Measurements from ENCODE around the gene SSH3. TPM values are rescaled to one million over a fixed set of nuclear protein-coding genes. Genes with fewer than 3 reads are reported as not detected.
"Not testable (repeated sequence)": the region's sequence is repeated elsewhere in the genome, so short reads cannot be mapped to it uniquely, and the experiment has no call there.

SSH3 gene, protein sequence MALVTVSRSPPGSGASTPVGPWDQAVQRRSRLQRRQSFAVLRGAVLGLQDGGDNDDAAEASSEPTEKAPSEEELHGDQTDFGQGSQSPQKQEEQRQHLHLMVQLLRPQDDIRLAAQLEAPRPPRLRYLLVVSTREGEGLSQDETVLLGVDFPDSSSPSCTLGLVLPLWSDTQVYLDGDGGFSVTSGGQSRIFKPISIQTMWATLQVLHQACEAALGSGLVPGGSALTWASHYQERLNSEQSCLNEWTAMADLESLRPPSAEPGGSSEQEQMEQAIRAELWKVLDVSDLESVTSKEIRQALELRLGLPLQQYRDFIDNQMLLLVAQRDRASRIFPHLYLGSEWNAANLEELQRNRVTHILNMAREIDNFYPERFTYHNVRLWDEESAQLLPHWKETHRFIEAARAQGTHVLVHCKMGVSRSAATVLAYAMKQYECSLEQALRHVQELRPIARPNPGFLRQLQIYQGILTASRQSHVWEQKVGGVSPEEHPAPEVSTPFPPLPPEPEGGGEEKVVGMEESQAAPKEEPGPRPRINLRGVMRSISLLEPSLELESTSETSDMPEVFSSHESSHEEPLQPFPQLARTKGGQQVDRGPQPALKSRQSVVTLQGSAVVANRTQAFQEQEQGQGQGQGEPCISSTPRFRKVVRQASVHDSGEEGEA
- 12.1 TPM for total RNA-seq
- long read RNA-seq, transcript SSH3-201 (14 exons, 2,871 nt) = major isoform, 24 of 51 reads
- long read RNA-seq, partial matches to known transcripts = 7 of 51 reads
- long read RNA-seq, other reads (novel, unspliced or antisense) = 19 of 51 reads

DNA sequence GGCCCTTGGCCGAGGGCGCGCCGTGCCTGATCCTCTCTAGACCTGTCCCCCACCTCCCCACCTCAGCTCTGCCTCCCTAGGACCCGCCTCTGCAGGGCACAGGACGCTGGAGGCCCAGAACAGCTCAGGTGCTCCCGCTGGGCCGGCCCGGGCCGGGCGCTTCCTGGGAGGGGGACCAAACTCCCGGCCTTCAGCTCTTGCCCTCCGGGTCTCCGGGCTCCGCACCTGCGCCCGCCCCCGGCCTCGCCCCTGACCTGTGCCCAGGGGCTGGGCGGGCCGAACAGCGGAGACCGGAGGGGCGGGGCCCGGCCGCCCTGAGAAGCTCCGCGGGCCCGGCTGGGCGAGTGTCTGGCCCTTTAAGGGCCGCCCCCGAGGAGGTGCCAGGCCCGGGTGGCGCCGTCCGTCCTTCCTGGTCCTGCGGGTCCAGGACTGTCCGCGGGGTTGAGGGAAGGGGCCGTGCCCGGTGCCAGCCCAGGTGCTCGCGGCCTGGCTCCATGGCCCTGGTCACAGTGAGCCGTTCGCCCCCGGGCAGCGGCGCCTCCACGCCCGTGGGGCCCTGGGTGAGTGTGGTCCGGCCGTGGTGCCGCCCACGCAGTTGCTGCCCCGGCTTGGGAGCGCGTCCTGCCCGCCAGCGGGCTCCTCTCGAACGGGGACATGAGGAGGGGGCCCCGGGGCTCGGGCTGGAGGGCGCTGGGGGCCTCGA is at the start of gene SSH3:
SSH3 (plus strand) TSS at position 399 of the 703 bp plus-strand sequence; CDS start at position 495, 96 bp downstream.
- intact Hi-C loops (cut with DNase I) = loop anchor here (5.0 kb wide), 1 partner anchor 36 kb away; the partner anchor contains the start of gene GRK2
- ATAC-seq (ENCODE audit: poor library complexity) (peak; percentile 93), DNase-seq (peak; percentile 90)

DNA sequence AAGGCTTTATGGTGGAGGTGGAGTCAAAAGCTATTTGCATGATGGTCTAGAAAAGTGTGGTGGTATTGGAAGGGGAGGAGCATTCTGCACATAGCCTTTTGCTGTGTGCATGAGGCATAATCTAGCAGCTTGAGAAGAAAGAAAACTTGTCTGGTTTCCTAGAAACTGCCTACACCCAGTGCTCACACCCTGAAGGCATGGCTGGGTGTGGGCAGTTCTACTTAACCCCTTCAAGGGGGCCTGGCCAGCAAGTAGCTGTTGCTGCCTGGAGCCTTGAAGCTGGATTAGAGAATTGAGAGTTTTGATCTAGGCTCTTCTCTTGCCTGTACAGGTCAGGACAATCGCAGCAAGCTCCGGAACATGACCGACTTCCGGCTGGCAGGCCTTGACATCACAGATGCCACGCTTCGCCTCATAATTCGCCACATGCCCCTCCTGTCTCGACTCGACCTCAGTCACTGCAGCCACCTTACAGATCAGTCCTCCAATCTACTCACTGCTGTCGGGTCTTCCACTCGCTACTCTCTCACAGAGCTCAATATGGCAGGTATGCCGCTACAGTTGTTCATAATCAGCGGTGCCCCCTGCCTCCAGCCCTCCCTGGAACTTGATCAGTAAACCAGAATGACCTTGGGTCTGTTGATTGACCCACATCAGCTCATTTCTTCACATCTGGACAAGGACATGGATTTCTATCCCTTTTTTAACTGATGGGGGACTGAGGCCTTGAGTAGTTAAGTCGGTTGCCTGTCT is 49.3 kb upstream of the SSH3 start:
- no peak for DNase-seq
- ATAC-seq (ENCODE audit: poor library complexity) = no peak
- intact Hi-C loops (cut with DNase I) = no loop called here

DNA sequence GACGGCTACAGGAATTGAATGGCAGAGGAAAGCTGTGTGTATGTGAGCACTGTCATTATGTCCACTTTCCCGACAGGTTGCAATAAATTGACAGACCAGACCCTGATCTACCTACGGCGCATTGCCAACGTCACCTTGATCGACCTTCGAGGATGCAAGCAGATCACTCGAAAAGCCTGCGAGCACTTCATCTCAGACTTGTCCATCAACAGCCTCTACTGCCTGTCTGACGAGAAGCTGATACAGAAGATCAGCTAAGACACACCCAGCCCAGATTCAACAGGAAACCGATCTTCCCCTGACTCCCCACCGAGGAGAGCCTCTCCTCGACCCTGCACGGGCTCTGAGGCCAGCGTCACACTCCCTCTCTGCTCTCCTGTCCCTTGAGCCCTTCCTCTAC is 48.5 kb upstream of the SSH3 start:
- ATAC-seq (ENCODE audit: poor library complexity) = no peak

DNA sequence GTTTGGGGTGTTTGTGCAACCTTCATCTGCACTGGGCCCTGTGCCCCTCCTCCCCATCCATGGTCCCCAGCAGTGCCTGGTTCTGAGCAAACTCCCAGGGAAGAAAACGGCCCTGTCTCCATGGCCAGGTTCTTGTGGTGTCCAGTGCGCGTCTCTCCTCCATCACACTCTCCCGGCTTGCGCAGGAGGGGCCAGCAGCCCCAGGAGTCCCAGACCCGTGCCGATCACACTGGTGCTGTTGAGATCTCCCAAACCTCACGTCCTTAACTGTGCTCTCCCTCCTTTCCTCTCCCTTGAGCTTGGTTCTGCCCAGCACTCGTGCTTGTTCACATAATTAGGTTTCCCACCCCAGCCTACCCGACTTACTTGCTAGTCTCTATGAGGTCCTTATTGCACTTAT is 48.0 kb upstream of the SSH3 start:
- DNase-seq (no peak), ATAC-seq (ENCODE audit: poor library complexity) (no peak)
- intact Hi-C loops (cut with DNase I) = no loop called here

More for the DNA sequence above, 48.5 kb upstream of the SSH3 start:
- intact Hi-C loops (cut with DNase I) = no loop called here
- no peak for DNase-seq

DNA sequence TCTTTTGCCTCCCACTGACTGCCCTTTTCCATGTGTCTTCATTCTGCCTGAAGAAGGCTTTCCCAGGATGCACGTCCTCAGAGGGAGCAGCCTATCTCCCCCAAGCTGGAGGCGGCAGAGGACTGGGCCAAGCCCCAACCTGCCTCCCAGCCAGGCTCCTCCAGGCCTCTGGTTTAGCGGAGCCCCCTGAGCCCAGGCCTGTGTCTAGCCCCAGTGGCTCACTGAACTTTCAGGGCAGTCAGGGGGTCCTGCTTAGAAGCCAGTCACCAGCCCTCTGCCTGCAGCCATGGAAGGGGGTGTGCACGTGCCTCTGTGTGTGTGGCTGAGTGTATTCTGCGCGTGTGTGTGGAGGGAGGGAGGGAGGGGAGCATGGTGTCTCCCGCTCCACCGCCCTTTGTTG is 47.5 kb upstream of the SSH3 start:
- ATAC-seq (ENCODE audit: poor library complexity) (no peak), DNase-seq (no peak)
- intact Hi-C loops (cut with DNase I) = no loop called here

DNA sequence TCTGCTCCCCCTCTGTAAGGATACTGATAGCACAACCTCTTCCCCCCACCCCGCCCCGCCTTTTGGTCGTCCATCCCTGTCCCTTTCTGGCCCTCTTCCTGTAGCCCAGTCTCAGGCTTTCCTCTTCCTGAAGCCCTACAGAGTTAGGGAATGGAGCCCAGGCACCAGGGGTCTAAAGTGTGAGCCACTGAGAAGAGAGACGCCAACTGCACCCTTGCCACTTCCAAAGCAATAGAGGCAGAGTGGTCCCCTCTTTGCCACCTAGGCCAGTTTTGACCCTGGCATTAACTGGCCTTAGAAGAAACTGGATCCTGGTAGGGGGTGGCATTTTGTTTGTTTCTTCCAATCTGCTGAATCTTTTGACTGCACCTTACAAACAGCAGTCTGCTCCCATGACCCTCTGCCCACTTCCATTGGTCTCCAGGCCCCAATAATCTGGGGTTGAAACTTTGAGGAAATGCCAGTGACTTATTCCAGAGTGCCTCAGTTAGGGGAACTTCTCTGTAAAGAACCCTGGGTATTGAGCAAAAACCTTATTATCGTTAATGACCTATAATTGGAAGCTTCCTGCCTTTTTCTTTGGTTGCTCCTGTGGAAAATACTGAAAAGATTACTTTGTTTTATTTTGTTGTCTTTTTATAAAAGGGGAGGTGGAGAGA is 46.7 kb upstream of the SSH3 start:
- ATAC-seq (ENCODE audit: poor library complexity) = no peak
- intact Hi-C loops (cut with DNase I) = no loop called here
- DNase-seq = no peak

DNA sequence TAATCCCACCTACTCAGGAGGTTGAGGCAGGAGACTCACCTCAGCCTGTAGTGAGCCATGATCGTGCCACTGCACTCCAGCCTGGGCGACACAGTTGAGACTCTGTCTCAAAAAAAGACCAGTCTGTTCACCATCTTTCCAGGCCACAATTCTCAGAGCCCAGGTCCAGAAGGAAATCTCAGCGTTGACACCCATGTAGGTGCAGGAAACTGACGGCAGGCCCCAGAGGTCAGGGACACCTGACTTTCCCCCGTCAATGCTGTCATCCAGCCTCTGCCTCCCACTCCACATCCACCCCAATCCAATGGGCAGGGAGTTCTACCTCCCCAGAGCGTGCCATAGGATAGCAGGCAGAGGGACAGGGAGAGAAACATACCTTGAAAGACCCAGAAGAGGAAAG is 42.9 kb upstream of the SSH3 start:
- no peak for ATAC-seq (ENCODE audit: poor library complexity)
- no peak for DNase-seq
- intact Hi-C loops (cut with DNase I) = no loop called here

DNA sequence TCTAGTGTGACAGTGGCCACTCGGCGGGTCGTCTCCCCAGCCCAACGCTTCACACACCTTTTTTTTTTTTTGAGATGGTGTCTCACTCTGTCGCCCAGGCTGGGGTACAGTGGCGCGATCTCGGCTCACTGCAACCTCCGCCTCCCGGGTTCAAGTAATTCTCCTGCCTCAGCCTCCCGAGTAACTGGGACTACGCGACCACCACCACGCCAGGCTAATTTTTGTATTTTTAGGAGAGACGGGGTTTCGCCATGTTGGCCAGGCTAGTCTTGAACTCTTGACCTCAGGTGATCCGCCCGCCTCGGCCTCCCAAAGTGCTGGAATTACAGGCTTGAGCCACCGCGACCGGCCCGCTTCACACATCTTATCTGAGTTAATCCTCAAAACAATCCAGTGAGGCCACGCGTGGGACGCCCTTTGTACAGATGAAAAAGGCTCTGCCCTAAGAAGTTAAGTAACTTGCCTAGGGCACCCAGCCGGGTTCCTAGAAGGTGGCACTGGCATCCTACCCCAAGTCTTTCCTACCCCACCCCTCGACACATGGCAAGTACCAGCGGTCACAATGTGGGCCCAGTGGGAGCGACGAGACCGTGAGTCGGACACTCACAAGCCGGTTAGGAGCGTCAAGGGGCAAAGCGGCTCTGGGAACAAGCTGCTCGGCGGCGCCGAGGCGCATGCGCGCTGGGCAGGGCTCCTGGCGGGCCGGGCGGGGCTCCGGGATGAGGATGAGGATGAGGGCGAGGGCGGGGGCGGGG is 42.3 kb upstream of the SSH3 start:
- peak; percentile 84 for DNase-seq
- intact Hi-C loops (cut with DNase I) = not testable (repeated sequence)

DNA sequence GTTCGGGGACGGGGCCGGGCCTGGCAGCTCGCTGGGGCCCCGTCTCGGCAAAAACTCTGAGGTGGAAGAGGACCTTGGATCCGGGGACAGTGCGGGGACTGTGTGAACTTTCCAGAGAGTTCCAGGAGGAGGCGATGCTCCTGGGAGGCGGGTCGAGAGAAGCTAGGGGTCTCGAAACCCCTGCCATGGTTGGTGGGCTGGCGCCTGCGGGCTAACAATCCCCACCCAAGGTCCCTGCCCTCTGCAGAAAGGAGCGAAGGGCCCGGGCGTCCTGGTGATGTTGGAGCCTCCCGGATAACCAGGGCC is 41.7 kb upstream of the SSH3 start:
- no peak for DNase-seq
- ATAC-seq (ENCODE audit: poor library complexity) = no peak
- intact Hi-C loops (cut with DNase I) = no loop called here

More for the DNA sequence above, 42.3 kb upstream of the SSH3 start:
- ATAC-seq (ENCODE audit: poor library complexity) = peak; percentile 60

DNA sequence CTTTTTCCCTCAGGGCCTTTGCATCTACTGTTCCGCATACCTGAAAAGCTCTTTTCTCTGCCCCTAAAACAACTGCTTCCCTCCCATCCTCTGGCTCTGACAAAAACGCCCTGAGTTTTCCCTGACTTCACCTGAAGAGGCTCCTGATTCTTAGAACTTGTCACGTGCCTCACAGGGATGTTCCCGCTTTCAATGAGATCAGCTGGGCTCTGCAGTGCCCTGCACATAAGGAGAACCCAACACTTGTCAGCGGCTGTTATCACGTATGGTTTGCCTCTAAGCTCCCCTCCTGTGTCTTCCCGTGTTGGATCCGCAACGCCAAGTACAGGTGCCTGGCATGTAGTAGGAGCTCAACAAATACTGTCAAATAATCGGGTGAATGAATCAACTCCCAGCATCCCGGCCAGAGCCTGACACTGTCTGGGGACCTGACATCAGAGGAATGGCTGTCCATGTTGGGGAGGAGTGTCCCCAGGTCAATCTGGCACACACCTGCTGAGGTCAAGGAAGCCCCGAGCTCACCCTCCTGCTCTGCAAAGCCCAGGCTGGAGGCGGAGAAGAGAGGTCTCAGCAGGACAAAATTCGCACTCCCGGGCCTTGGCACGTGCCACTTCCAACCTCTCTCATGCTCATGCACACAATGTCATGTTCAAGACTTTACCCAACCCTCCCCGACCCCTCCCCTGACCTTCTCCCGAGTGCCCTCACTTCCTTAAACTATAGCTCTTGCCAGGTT is 41.2 kb upstream of the SSH3 start:
- intact Hi-C loops (cut with DNase I) = no loop called here
- peak; percentile 46 for DNase-seq
- ATAC-seq (ENCODE audit: poor library complexity) = no peak

DNA sequence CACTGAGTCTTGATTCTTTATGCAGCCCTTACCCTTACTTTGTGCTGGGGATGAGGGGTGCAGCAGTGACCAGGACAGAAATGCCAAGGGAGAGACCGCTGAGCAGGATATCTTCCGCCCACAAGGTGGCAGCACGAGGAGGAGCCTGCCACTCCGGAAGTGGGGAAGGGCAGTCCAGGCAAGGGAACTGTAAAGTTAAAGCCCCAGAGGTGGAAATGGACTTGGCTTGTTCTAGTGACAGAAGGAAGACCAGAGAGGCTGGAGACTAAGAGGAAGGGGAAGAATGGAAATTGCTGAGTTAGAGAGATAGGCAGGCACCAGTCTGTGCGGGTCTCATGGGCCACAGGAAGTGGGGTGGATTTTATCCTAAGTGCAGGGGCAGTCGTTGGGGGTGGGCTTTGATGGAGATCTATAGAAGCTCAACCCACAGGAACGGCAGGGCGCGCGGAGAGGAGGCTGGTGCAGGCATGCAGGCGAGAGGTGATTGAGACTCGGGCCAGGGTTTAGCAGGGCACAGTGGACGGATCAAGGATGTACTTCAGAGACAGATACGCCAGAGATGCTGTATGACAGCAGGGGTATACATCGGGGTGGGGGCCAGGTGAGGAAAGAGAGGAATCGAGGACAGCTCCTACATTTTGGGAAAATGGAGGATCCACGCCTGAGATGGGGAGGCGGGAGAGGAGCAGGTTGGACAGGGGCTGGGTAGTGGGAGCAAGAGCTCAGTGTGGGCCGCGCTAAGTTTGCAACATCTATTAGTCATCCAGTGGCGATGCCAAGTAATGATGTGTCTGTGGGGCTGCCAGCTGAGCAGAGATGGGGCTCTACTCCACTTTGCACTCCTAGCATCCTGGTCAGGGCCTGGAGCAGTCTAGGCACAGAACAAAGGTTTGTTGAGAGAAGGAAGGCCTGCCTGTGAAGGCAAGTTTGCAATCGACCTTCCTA is 40.3 kb upstream of the SSH3 start:
- intact Hi-C loops (cut with DNase I) = no loop called here
- ATAC-seq (ENCODE audit: poor library complexity) (peak; percentile 78), DNase-seq (peak; percentile 87)

DNA sequence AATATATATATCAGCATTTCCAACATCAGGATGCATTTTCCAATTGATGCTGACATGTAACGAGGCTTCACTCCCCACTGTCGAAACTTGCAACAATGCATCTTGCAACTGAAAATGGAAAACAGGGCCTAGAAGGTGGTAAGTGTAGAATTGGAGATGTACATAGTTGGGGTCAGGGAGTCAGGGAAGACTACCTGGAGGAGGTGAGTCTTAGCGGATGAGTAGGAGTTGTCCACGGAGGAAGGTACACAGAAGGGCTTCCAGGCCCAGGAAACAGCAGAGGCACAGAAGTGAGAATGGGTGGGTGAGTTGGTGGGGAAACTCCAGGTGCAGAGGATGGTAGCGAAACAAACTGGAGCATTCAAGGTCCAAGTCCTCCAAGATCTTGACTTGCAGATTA is 39.1 kb upstream of the SSH3 start:
- ATAC-seq (ENCODE audit: poor library complexity) = no peak
- intact Hi-C loops (cut with DNase I) = no loop called here
- DNase-seq = no peak

DNA sequence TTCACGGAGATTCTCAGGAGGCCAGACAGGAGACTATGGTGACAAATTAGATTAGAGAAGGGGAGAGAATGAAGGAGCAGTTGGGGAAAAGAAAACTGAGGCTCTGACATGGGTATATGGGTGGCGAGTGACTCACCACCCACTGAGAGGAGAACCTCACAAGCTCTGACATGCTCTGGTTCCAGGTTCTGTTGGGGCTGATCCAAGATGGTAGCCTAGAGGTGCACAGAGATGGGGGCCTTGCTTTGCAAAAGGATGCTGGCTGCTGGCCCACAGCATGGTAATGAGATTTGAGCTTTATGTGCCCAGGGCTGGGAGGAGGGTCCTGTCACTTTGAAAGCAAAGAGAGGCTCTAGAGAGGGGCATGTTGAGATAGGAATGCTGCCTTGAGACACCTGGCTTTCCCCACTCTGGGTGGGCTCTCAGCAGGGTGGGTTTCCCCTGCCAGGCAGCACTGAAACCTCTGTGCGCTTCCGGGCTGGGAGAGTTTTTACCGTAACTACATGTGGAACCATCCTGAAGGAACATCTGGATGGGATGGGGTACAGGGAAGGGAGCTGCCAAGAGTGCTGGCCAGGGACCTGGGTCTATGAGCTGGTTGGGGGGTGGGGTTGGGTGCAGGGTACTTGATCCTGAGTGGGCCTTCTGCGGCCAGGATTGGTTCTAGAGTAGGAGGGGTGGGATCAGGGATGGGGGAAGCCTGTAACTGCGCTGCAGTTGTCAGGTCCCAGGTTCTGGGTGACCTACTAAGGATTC is 38.3 kb upstream of the SSH3 start:
- ATAC-seq (ENCODE audit: poor library complexity) = no peak
- DNase-seq = no peak
- intact Hi-C loops (cut with DNase I) = loop anchor here (5.0 kb wide), 1 partner anchor 37 kb away; the partner anchor contains the start of gene SSH3

DNA sequence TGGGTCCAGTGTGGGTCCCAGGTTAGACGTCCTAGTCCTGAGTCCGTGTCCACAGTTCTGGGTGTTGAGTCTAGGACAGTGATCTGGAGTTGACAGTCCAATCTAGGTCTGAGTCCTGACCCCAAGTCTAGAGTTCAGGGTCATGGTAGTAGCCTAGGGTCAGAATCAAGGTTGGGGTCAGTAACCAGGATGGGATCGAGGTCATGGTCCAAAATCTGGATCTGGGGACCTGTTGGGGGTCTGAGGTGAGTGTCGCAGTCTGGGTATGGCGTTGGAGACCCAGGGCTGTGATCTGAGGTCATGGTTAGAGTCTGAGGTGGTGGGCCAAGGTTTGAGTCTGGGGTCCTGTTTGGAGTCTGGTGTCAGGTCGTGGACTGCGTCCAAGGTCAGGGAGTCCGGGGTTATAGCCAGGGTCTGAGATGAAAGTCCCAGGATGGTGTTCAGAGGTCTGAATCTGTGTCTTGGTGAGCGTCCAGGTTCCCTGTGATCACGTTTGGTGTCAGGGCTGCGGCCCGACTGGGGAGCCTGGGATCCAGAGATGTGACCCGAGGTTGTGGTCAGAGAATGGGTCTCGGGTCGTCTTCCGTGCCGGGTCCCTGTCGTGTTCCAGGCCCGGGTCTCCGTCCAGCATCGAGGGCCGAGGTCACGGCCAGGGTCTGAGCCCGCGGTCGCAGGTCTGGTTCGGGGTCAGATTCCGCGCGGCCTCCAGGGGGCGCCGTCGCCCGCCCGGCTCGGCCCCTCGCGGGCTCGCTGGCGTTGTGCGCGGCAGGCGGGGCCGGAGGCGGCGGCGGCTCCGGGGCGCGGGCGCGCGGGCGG is 37.5 kb upstream of the SSH3 start:
- ATAC-seq (ENCODE audit: poor library complexity) (peak; percentile 74), DNase-seq (peak; percentile 90)
- intact Hi-C loops (cut with DNase I) = loop anchor here (1.0 to 5.0 kb wide), 2 partner anchors 36 to 51 kb away; partner anchors contain the start of gene SSH3

Measured in Right ventricle myocardium superior (tissue), 1 donor.